ENCODE results near the gene CXorf66.
"Not testable (repeated sequence)": the region's sequence is repeated elsewhere in the genome, so short reads cannot be mapped to it uniquely, and the experiment has no call there.

The CXorf66 gene

GRCh38 chrX:139965421-139965820, at the start of gene CXorf66:
Gene CXorf66, minus strand, starts transcription at chrX:139965521. Its CDS starts 25 bp downstream, at chrX:139965496.
- no peak for DNase-seq

GRCh38 chrX:139982856-139983255, 17.5 kb upstream of the CXorf66 start:
- no peak for DNase-seq

GRCh38 chrX:139974471-139974870, 9.2 kb upstream of the CXorf66 start:
- no peak for DNase-seq

GRCh38 chrX:139972629-139973624, 7.6 kb upstream of the CXorf66 start:
- no peak for DNase-seq

- no peak for DNase-seq
Observed at GRCh38 chrX:139972113-139972512, 6.8 kb upstream of the CXorf66 start.

GRCh38 chrX:139971394-139971749, 6.1 kb upstream of the CXorf66 start:
- no peak for DNase-seq

GRCh38 chrX:139969286-139969685, 4.0 kb upstream of the CXorf66 start:
- DNase-seq = no peak

GRCh38 chrX:139967750-139968149, 2.4 kb upstream of the CXorf66 start:
- DNase-seq = no peak

GRCh38 chrX:139967300-139967699, 2.0 kb upstream of the CXorf66 start:
- DNase-seq = no peak

GRCh38 chrX:139966159-139966558, 838 bp upstream of the CXorf66 start:
- DNase-seq = not testable (repeated sequence)

GRCh38 chrX:139961091-139961490, 4.2 kb downstream of the CXorf66 start:
- not testable (repeated sequence) for DNase-seq

- no peak for DNase-seq
Observed at GRCh38 chrX:139949703-139950102, 15.6 kb downstream of the CXorf66 start.

- no peak for DNase-seq
Observed at GRCh38 chrX:139945075-139945474, 20.2 kb downstream of the CXorf66 start.

GRCh38 chrX:139936259-139936658, 29.1 kb downstream of the CXorf66 start:
- no peak for DNase-seq

- DNase-seq = no peak
Observed at GRCh38 chrX:139933904-139934303, 31.4 kb downstream of the CXorf66 start.

GRCh38 chrX:139932901-139933796, 32.2 kb downstream of the CXorf66 start, which contains the start of gene ATP11C:
Gene ATP11C, minus strand, starts transcription at chrX:139933053. Its CDS starts 1,011 bp downstream, at chrX:139932042.
- DNase-seq = peak; percentile 84

- DNase-seq = peak; percentile 44
Observed at GRCh38 chrX:139932073-139932900, 33.0 kb downstream of the CXorf66 start.

GRCh38 chrX:139931646-139932072, 33.7 kb downstream of the CXorf66 start:
- DNase-seq = no peak

GRCh38 chrX:139930916-139931645, 34.2 kb downstream of the CXorf66 start:
- no peak for DNase-seq

- DNase-seq = no peak
Observed at GRCh38 chrX:139930401-139930800, 34.9 kb downstream of the CXorf66 start.

GRCh38 chrX:139929876-139930275, 35.4 kb downstream of the CXorf66 start:
- no peak for DNase-seq

- no peak for DNase-seq
Observed at GRCh38 chrX:139924696-139925095, 40.6 kb downstream of the CXorf66 start.

Measured in CD4-positive, alpha-beta T cell treated with Interferon gamma for 1 hour (primary cell).